ENCODE measurements around the gene KCNJ13.

The KCNJ13 gene

DNA sequence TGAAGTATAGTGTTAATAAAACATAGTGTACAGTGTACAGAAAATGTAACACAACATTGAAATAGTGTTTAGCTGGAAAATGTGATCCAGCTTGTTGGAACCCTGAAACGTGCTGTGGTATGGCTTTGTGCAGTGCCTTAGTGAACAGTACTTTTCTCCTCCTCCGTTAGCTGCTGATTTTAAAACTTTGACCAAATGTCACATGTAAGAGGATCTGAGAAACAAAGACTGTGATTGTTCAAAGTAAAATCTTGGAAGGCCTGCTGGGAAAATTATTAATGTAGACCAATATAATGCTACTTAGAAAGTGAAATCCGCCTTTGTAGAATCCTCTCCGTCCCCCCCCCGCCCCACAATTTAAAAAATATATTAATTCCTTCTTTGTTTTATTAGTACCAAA, 911 bp upstream of the KCNJ13 start:
- H3K4me3 ChIP-seq (ENCODE audit: insufficient read depth, low read length, poor library complexity, severe bottlenecking) = no peak overlapping the region

DNA sequence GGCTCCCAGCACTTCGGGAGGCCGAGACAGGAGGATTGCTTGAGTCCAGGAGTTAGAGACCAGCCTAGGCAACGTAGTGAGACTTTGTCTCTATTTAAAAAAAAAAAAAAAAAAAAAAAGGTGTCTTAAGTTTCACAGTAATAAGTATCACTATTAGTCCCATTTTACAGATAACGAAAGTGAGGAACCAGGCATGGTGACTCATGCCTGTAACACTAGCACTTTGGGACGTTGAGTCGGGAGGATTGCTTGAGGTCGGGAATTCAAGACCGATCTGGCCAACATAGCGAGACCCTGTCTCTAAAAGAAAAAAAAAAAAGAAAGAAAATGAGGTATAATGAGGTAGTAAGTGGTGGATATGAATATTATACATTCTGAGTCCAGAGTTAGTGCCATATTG, 2.5 kb downstream of the KCNJ13 start:
- H3K4me2 ChIP-seq (ENCODE audit: low read depth, low read length, poor library complexity, severe bottlenecking) = no peak overlapping the region
- H3K4me3 ChIP-seq (ENCODE audit: insufficient read depth, low read length, poor library complexity, severe bottlenecking) = no peak overlapping the region
- H2AFZ ChIP-seq (ENCODE audit: low read depth, low read length, severe bottlenecking) = no peak overlapping the region
- no peaks in the 10 kb centered on the region for H3K9me2 ChIP-seq (replicated peaks; ENCODE audit: insufficient read depth, low read length)
- 0 out of 2 replicates have a peak, but pooled peaks cover 3% of the 10 kb centered on the region for H3F3A ChIP-seq (ENCODE audit: insufficient read depth)
- no peaks in the 10 kb centered on the region for H4K20me1 ChIP-seq (ENCODE audit: low read depth, low read length)
- H3K9me3 ChIP-seq (ENCODE audit: insufficient read depth, low read length) = no peaks in the 10 kb centered on the region
- no peaks in the 10 kb centered on the region for H3K79me2 ChIP-seq (ENCODE audit: insufficient read depth, low read length)
- H3K36me3 ChIP-seq (ENCODE audit: low read length) = peaks cover 3% of the 10 kb centered on the region; the same call in 1 of the 2 replicates
- TF ChIP-seq EZH2phosphoT487 (conservative IDR thresholded peaks at IDR 0.05; ENCODE audit: low read length) = no peak
- TF ChIP-seq, protein P1, sequence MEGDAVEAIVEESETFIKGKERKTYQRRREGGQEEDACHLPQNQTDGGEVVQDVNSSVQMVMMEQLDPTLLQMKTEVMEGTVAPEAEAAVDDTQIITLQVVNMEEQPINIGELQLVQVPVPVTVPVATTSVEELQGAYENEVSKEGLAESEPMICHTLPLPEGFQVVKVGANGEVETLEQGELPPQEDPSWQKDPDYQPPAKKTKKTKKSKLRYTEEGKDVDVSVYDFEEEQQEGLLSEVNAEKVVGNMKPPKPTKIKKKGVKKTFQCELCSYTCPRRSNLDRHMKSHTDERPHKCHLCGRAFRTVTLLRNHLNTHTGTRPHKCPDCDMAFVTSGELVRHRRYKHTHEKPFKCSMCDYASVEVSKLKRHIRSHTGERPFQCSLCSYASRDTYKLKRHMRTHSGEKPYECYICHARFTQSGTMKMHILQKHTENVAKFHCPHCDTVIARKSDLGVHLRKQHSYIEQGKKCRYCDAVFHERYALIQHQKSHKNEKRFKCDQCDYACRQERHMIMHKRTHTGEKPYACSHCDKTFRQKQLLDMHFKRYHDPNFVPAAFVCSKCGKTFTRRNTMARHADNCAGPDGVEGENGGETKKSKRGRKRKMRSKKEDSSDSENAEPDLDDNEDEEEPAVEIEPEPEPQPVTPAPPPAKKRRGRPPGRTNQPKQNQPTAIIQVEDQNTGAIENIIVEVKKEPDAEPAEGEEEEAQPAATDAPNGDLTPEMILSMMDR (IDR thresholded peaks at IDR 0.05; ENCODE audit: insufficient read depth, low read length, poor library complexity, severe bottlenecking) = no peak
- no peak overlapping the region for H3K27ac ChIP-seq (ENCODE audit: low read depth, low read length)
- H3K27me3 ChIP-seq (ENCODE audit: low read length) = no peaks in the 10 kb centered on the region
- no peak overlapping the region for H3K9ac ChIP-seq (ENCODE audit: low read length)

More for the DNA sequence above, 911 bp upstream of the KCNJ13 start:
- Histone ChIP-seq H3K9ac (ENCODE audit: low read length) (no peak overlapping the region), H4K20me1 (ENCODE audit: low read depth, low read length) (no peaks in the 10 kb centered on the region), H3K79me2 (ENCODE audit: insufficient read depth, low read length) (no peaks in the 10 kb centered on the region), H3K27me3 (ENCODE audit: low read length) (no peaks in the 10 kb centered on the region), H3K9me2 (replicated peaks; ENCODE audit: insufficient read depth, low read length) (no peaks in the 10 kb centered on the region), H3K9me3 (ENCODE audit: insufficient read depth, low read length) (no peaks in the 10 kb centered on the region), H3K27ac (ENCODE audit: low read depth, low read length) (no peak overlapping the region), H3K36me3 (ENCODE audit: low read length) (peaks cover 3% of the 10 kb centered on the region; the same call in 1 of the 2 replicates), H3K4me2 (ENCODE audit: low read depth, low read length, poor library complexity, severe bottlenecking) (no peak overlapping the region), H2AFZ (ENCODE audit: low read depth, low read length, severe bottlenecking) (no peak overlapping the region), H3F3A (ENCODE audit: insufficient read depth) (0 out of 2 replicates have a peak, but pooled peaks cover 3% of the 10 kb centered on the region)
- TF ChIP-seq, protein P1 (IDR thresholded peaks at IDR 0.05; ENCODE audit: insufficient read depth, low read length, poor library complexity, severe bottlenecking) = no peak
- no peak for TF ChIP-seq EZH2phosphoT487 (conservative IDR thresholded peaks at IDR 0.05; ENCODE audit: low read length)

DNA sequence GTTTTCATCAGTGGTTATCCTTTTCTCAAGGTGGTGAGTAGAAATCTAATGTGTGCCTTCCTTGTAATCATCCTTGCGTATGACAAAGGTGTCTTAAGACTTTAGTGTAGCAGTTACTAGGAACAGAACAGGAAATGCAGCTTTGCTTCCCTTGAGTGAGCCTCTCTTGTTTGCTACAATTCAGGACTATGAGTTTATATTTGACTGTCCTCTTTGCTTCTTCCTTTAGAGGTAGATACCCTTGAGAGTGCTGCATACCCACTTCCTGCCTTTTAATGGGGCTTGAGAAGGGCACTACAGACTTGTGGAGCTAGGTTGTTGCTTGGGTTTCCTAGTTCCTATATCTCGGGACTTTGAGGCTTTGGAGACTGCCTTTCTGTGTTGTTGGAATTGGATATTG, 3.8 kb downstream of the KCNJ13 start:
- no peaks in the 10 kb centered on the region for H4K20me1 ChIP-seq (ENCODE audit: low read depth, low read length)
- no peak overlapping the region for H3K4me2 ChIP-seq (ENCODE audit: low read depth, low read length, poor library complexity, severe bottlenecking)
- H2AFZ ChIP-seq (ENCODE audit: low read depth, low read length, severe bottlenecking) = no peak overlapping the region
- no peak overlapping the region for H3K27ac ChIP-seq (ENCODE audit: low read depth, low read length)
- H3K9me3 ChIP-seq (ENCODE audit: insufficient read depth, low read length) = no peaks in the 10 kb centered on the region
- TF ChIP-seq, protein P1 (IDR thresholded peaks at IDR 0.05; ENCODE audit: insufficient read depth, low read length, poor library complexity, severe bottlenecking) = no peak
- no peak for TF ChIP-seq EZH2phosphoT487 (conservative IDR thresholded peaks at IDR 0.05; ENCODE audit: low read length)
- H3K4me3 ChIP-seq (ENCODE audit: insufficient read depth, low read length, poor library complexity, severe bottlenecking) = no peak overlapping the region
- H3K9me2 ChIP-seq (replicated peaks; ENCODE audit: insufficient read depth, low read length) = no peaks in the 10 kb centered on the region
- H3K79me2 ChIP-seq (ENCODE audit: insufficient read depth, low read length) = no peaks in the 10 kb centered on the region
- H3K9ac ChIP-seq (ENCODE audit: low read length) = no peak overlapping the region
- H3K27me3 ChIP-seq (ENCODE audit: low read length) = no peaks in the 10 kb centered on the region
- peaks cover 3% of the 10 kb centered on the region; the same call in 1 of the 2 replicates for H3K36me3 ChIP-seq (ENCODE audit: low read length)
- H3F3A ChIP-seq (ENCODE audit: insufficient read depth) = 0 out of 2 replicates have a peak, but pooled peaks cover 3% of the 10 kb centered on the region

Data from SU-DHL-6 (cell line).